ENCODE measurements around the gene C4orf51.

Gene C4orf51

GRCh38 chr4:145732895-145733880, 53.2 kb downstream of the C4orf51 start:
- H3K4me3 ChIP-seq (ENCODE audit: low read depth, low read length), result peak overlapping the region; percentile 59
- TF ChIP-seq, protein P1, sequence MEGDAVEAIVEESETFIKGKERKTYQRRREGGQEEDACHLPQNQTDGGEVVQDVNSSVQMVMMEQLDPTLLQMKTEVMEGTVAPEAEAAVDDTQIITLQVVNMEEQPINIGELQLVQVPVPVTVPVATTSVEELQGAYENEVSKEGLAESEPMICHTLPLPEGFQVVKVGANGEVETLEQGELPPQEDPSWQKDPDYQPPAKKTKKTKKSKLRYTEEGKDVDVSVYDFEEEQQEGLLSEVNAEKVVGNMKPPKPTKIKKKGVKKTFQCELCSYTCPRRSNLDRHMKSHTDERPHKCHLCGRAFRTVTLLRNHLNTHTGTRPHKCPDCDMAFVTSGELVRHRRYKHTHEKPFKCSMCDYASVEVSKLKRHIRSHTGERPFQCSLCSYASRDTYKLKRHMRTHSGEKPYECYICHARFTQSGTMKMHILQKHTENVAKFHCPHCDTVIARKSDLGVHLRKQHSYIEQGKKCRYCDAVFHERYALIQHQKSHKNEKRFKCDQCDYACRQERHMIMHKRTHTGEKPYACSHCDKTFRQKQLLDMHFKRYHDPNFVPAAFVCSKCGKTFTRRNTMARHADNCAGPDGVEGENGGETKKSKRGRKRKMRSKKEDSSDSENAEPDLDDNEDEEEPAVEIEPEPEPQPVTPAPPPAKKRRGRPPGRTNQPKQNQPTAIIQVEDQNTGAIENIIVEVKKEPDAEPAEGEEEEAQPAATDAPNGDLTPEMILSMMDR (IDR thresholded peaks at IDR 0.05; ENCODE audit: borderline replicate concordance, insufficient read depth, low read depth, low read length), result no peak

GRCh38 chr4:145734031-145734430, 54.1 kb downstream of the C4orf51 start:
- no peak overlapping the region for H3K4me3 ChIP-seq (ENCODE audit: low read depth, low read length)
- TF ChIP-seq, protein P1 (IDR thresholded peaks at IDR 0.05; ENCODE audit: borderline replicate concordance, insufficient read depth, low read depth, low read length), result no peak

DNA sequence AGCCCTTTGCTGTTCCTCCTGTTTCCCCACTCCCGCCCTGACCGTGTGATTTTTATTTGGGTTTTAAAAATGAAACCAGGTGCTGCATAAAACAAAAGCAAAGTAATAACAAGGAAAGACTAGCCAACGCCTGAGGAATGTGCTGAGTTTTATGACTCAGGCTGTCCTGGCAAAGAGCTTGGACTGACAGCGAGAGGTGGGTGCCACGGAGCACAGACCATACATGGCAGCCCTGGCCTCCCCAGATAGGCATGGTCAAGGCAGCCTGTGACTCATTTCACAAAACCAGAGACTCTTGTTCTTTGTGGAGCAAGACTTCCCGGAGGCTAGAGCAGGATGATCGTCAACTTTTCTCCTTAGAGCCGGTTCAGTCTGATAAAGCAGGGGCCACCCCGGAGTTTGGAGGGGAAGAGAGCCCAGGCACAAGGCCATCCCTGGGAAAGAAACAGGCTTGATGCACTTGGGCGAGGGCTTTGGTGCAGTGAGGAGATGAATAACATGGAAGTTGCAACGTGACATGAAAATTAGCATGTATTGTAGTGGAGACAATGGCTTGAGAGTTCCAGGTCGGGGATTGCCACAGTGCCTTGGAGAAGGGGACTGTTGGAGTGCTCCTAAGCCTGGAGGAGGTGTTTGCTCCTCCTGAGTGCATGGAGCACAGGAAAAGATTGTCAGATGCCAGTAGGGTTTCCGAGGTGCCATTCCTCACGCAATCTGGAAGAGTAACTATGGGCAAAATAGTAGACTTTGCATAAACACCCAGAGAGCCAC, 54.8 kb downstream of the C4orf51 start:
- TF ChIP-seq, protein P1 (IDR thresholded peaks at IDR 0.05; ENCODE audit: borderline replicate concordance, insufficient read depth, low read depth, low read length), result no peak
- H3K4me3 ChIP-seq (ENCODE audit: low read depth, low read length), result no peak overlapping the region

DNA sequence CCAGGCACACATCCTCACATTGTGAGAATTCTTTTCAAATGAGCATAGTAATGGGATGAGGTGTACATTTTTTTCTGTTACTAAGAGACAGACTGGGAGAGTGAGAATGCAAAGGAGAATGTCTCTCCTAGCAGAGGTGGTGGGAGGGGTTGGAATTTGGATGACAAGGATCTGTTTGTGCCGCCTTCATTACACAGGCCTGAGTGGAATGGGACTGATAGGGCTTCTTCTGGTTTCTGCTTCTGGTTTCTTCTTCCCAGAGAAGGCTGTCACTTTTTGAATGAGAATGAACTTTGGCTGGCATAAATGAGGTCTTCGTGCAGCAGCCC, 55.4 kb downstream of the C4orf51 start:
- TF ChIP-seq, protein P1 (IDR thresholded peaks at IDR 0.05; ENCODE audit: borderline replicate concordance, insufficient read depth, low read depth, low read length), result no peak
- H3K4me3 ChIP-seq (ENCODE audit: low read depth, low read length), result no peak overlapping the region

GRCh38 chr4:145735827-145736226, 55.9 kb downstream of the C4orf51 start:
- no peak overlapping the region for H3K4me3 ChIP-seq (ENCODE audit: low read depth, low read length)
- TF ChIP-seq, protein P1 (IDR thresholded peaks at IDR 0.05; ENCODE audit: borderline replicate concordance, insufficient read depth, low read depth, low read length), result no peak

- H3K4me3 ChIP-seq (ENCODE audit: low read depth, low read length), result no peak overlapping the region
- TF ChIP-seq, protein P1 (IDR thresholded peaks at IDR 0.05; ENCODE audit: borderline replicate concordance, insufficient read depth, low read depth, low read length), result no peak
These were observed 56.4 kb downstream of the C4orf51 start for GRCh38 chr4:145736241-145736831.
